H1 (cell line): ENCODE results near the gene GPSM1. TPM values are rescaled to one million over a fixed set of nuclear protein-coding genes. Genes with fewer than 3 reads are reported as not detected.

ENCODE experiments used
- polyA plus RNA-seq, 7 experiments: library from polyadenylated mRNA; depleted of rRNA in 3 of 7; stranded (reverse) in 5 of 7; unstranded in 2 of 7; fragments of >200 nt in 5 of 7; fragments of 200-250 nt in 2 of 7; gene quantifications; 1 replicate in 5 of 7; 2 replicates in 1 of 7; 4 replicates in 1 of 7; pipeline versions ENCODE4 v1.2.1 to v1.2.3, GENCODE V29; 2011 to 2013; ENCODE audit warnings: missing spikeins in 2 of 7, mixed read lengths in 2 of 7
- total RNA-seq: library from RNA; stranded (reverse); fragmentation: NEBNext Ultra II Directional; extraction: Animal tissue kit (Norgen Biotek cat#: 25700); gene quantifications from 2 replicates; pipeline ENCODE4 v1.2.1, GENCODE V29; 2021
- TF ChIP-seq, protein P1 (sequence below): IDR thresholded peaks from 2 replicates; pipeline ENCODE4 v1.6.1; 2011; ENCODE audit warnings: low read length, improper control_type of control experiment

GPSM1 gene
- total and polyA plus RNA-seq, 2 of the 8 experiments (the other 6 are each of a cell fraction or from before 2014, with no cell fraction given), result 12.8 to 18.0 TPM

- TF ChIP-seq, protein P1, sequence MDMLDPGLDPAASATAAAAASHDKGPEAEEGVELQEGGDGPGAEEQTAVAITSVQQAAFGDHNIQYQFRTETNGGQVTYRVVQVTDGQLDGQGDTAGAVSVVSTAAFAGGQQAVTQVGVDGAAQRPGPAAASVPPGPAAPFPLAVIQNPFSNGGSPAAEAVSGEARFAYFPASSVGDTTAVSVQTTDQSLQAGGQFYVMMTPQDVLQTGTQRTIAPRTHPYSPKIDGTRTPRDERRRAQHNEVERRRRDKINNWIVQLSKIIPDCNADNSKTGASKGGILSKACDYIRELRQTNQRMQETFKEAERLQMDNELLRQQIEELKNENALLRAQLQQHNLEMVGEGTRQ, result no peak
Measured at GRCh38 chr9:136295055-136295454, 32.3 kb upstream of the GPSM1 start (continued).
